Activated naive CD4-positive, alpha-beta T cell treated with anti-CD3 and anti-CD28 coated beads, Interleukin-2, amount 10 ng/mL, durations not matched to agents 7 days and 5 days (primary cell): ENCODE results near the gene CASP5.
A peak's percentile ranks its signal among the peaks of the same experiment; 100 is the strongest.
"Not testable (repeated sequence)": the region's sequence is repeated elsewhere in the genome, so short reads cannot be mapped to it uniquely, and the experiment has no call there.

ENCODE experiments used
- CTCF ChIA-PET: fragments of 350-600 bp; sonication (Branson Sonifier 250); formaldehyde crosslinking; loops from one replicate; lab custom pipeline; 2021; ENCODE audit warnings: antibody characterized with exemption; lab: Charles Lee
- DNase-seq: peaks from one replicate; pipeline ENCODE4 v3.0.0-alpha.2; 2020
- H3K27ac Mint-ChIP-seq: one replicate; pipeline ENCODE4 v1.8.0; 2021; ENCODE audit warnings: mild to moderate bottlenecking, moderate library complexity, mixed read lengths
- H3K27me3 Mint-ChIP-seq: one replicate; pipeline ENCODE4 v1.8.0; 2021; ENCODE audit warnings: mild to moderate bottlenecking, mixed read lengths
- H3K36me3 Mint-ChIP-seq: one replicate; pipeline ENCODE4 v1.8.0; 2021; ENCODE audit warnings: mixed read lengths
- H3K4me1 Mint-ChIP-seq: one replicate; pipeline ENCODE4 v1.8.0; 2021; ENCODE audit warnings: mixed read lengths
- H3K4me3 Mint-ChIP-seq: one replicate; pipeline ENCODE4 v1.8.0; 2021; ENCODE audit warnings: mild to moderate bottlenecking, moderate library complexity, mixed read lengths
- H3K9me3 Mint-ChIP-seq: one replicate; pipeline ENCODE4 v1.8.0; 2021; ENCODE audit warnings: mixed read lengths

Gene CASP5

GRCh38 chr11:105044557-105045524 lies 21.9 kb upstream of the CASP5 start, which contains the start of gene CARD16:
Gene CARD16 (minus strand): TSS chr11:105045335. CDS start chr11:105045297, 38 bp downstream.
- Mint-ChIP-seq H3K4me3 (peak within 1 kb of the TSS; percentile 89), H3K27ac (peak within 1 kb of the TSS; percentile 90), H3K4me1 (peaks cover 50% of the 10 kb centered on the region), H3K36me3 (peaks cover 40% of the 10 kb centered on the region)
- H3K9me3 Mint-ChIP-seq, H3K27me3 Mint-ChIP-seq, CTCF ChIA-PET: not testable (repeated sequence)
- peak; percentile 57 for DNase-seq

- Mint-ChIP-seq H3K4me1 (peaks cover 51% of the 10 kb centered on the region), H3K27ac (no peak overlapping the region), H3K27me3 (no peaks in the 10 kb centered on the region), H3K4me3 (no peak overlapping the region), H3K9me3 (peaks cover 7% of the 10 kb centered on the region), H3K36me3 (peaks cover 62% of the 10 kb centered on the region)
- DNase-seq = no peak
- CTCF ChIA-PET = no interaction called here
These were observed 19.2 kb upstream of the CASP5 start for GRCh38 chr11:105042178-105042577.

- Mint-ChIP-seq H3K4me3 (no peak overlapping the region), H3K4me1 (peaks cover 47% of the 10 kb centered on the region), H3K36me3 (peaks cover 70% of the 10 kb centered on the region), H3K27me3 (no peaks in the 10 kb centered on the region), H3K27ac (no peak overlapping the region), H3K9me3 (peaks cover 7% of the 10 kb centered on the region)
- DNase-seq = no peak
- CTCF ChIA-PET = interaction anchor here (0.6 kb wide), 1 partner anchor 448 kb away, joined by 3 read pairs; no protein-coding TSS in a partner anchor
These were observed 17.7 kb upstream of the CASP5 start for GRCh38 chr11:105040703-105041102.

GRCh38 chr11:105034813-105035620 lies 12.0 kb upstream of the CASP5 start, which contains the start of gene CASP1:
Gene CASP1 (minus strand): TSS chr11:105035144. CDS start chr11:105035113, 31 bp downstream.
- peak; percentile 52 for DNase-seq
- CTCF ChIA-PET = no interaction called here
- Mint-ChIP-seq H3K27me3 (no peaks in the 10 kb centered on the region), H3K9me3 (peaks cover 7% of the 10 kb centered on the region), H3K27ac (peak within 1 kb of the TSS; percentile 89), H3K36me3 (peaks cover 65% of the 10 kb centered on the region), H3K4me3 (peak within 1 kb of the TSS; percentile 84), H3K4me1 (peaks cover 47% of the 10 kb centered on the region)

- H3K9me3 Mint-ChIP-seq, H3K27me3 Mint-ChIP-seq, DNase-seq: not testable (repeated sequence)
- peaks cover 65% of the 10 kb centered on the region for H3K36me3 Mint-ChIP-seq
- peak overlapping the region; percentile 84 for H3K4me3 Mint-ChIP-seq
- CTCF ChIA-PET = interaction anchor here (1.1 kb wide), 1 partner anchor 33 kb away, joined by 3 read pairs; no protein-coding TSS in a partner anchor
- H3K4me1 Mint-ChIP-seq = peaks cover 44% of the 10 kb centered on the region
- H3K27ac Mint-ChIP-seq = peak overlapping the region; percentile 89
These were observed 11.4 kb upstream of the CASP5 start for GRCh38 chr11:105034388-105034787.

GRCh38 chr11:105033781-105034180 lies 10.8 kb upstream of the CASP5 start:
- Mint-ChIP-seq H3K4me3 (peak overlapping the region; percentile 84), H3K27me3 (no peaks in the 10 kb centered on the region), H3K4me1 (peaks cover 49% of the 10 kb centered on the region), H3K27ac (peak overlapping the region; percentile 89), H3K36me3 (peaks cover 67% of the 10 kb centered on the region), H3K9me3 (peaks cover 7% of the 10 kb centered on the region)
- DNase-seq = no peak
- CTCF ChIA-PET = interaction anchor here (1.1 kb wide), 1 partner anchor 33 kb away, joined by 3 read pairs; no protein-coding TSS in a partner anchor

GRCh38 chr11:105033343-105033742 lies 10.4 kb upstream of the CASP5 start:
- DNase-seq = no peak

GRCh38 chr11:105032495-105032894 lies 9.5 kb upstream of the CASP5 start:
- DNase-seq = no peak
- Mint-ChIP-seq H3K9me3 (peaks cover under 1% of the 10 kb centered on the region), H3K27me3 (no peaks in the 10 kb centered on the region), H3K36me3 (peaks cover 65% of the 10 kb centered on the region), H3K4me1 (peaks cover 60% of the 10 kb centered on the region), H3K27ac (peak overlapping the region; percentile 1), H3K4me3 (peak overlapping the region; percentile 60)
- CTCF ChIA-PET = no interaction called here

More at GRCh38 chr11:105033343-105033742, 10.4 kb upstream of the CASP5 start:
- Mint-ChIP-seq H3K27me3 (no peaks in the 10 kb centered on the region), H3K4me3 (peak overlapping the region; percentile 84), H3K4me1 (peaks cover 54% of the 10 kb centered on the region), H3K36me3 (peaks cover 68% of the 10 kb centered on the region), H3K27ac (peak overlapping the region; percentile 89), H3K9me3 (peaks cover 4% of the 10 kb centered on the region)
- CTCF ChIA-PET = interaction anchor here (1.1 kb wide), 1 partner anchor 32 kb away, joined by 3 read pairs; no protein-coding TSS in a partner anchor

GRCh38 chr11:105027678-105028077 lies 4.7 kb upstream of the CASP5 start:
- CTCF ChIA-PET = interaction anchor here (1.4 kb wide), 1 partner anchor 97 kb away, joined by 3 read pairs; no protein-coding TSS in a partner anchor
- no peaks in the 10 kb centered on the region for H3K9me3 Mint-ChIP-seq
- no peaks in the 10 kb centered on the region for H3K27me3 Mint-ChIP-seq
- no peak for DNase-seq
- peaks cover 28% of the 10 kb centered on the region for H3K4me1 Mint-ChIP-seq
- peaks cover 71% of the 10 kb centered on the region for H3K36me3 Mint-ChIP-seq
- peak overlapping the region; percentile 13 for H3K27ac Mint-ChIP-seq
- peak overlapping the region; percentile 6 for H3K4me3 Mint-ChIP-seq

- Mint-ChIP-seq H3K27me3 (no peaks in the 10 kb centered on the region), H3K36me3 (peaks cover 45% of the 10 kb centered on the region), H3K4me1 (peaks cover 17% of the 10 kb centered on the region), H3K27ac (no peak overlapping the region), H3K9me3 (peaks cover 3% of the 10 kb centered on the region), H3K4me3 (no peak overlapping the region)
- no peak for DNase-seq
- CTCF ChIA-PET = no interaction called here
These were observed 1.4 kb upstream of the CASP5 start for GRCh38 chr11:105024394-105024793.

GRCh38 chr11:105022527-105022926 lies 441 bp downstream of the CASP5 start:
- Mint-ChIP-seq H3K4me3 (no peak overlapping the region), H3K9me3 (peaks cover 3% of the 10 kb centered on the region), H3K27ac (no peak overlapping the region), H3K36me3 (peaks cover 29% of the 10 kb centered on the region), H3K4me1 (peaks cover 2% of the 10 kb centered on the region), H3K27me3 (no peaks in the 10 kb centered on the region)
- DNase-seq = no peak
- CTCF ChIA-PET = interaction anchor here (0.6 kb wide), 1 partner anchor 384 kb away, joined by 3 read pairs; no protein-coding TSS in a partner anchor

GRCh38 chr11:105007463-105007862 lies 15.5 kb downstream of the CASP5 start:
- no peaks in the 10 kb centered on the region for H3K36me3 Mint-ChIP-seq
- CTCF ChIA-PET = no interaction called here
- no peaks in the 10 kb centered on the region for H3K4me1 Mint-ChIP-seq
- no peaks in the 10 kb centered on the region for H3K9me3 Mint-ChIP-seq
- H3K4me3 Mint-ChIP-seq = no peak overlapping the region
- no peak overlapping the region for H3K27ac Mint-ChIP-seq
- H3K27me3 Mint-ChIP-seq = no peaks in the 10 kb centered on the region
- no peak for DNase-seq

GRCh38 chr11:105005451-105005845 lies 17.5 kb downstream of the CASP5 start:
- Mint-ChIP-seq H3K27ac (no peak overlapping the region), H3K36me3 (no peaks in the 10 kb centered on the region), H3K27me3 (no peaks in the 10 kb centered on the region), H3K4me1 (peaks cover 5% of the 10 kb centered on the region), H3K4me3 (no peak overlapping the region), H3K9me3 (no peaks in the 10 kb centered on the region)
- CTCF ChIA-PET = no interaction called here
- no peak for DNase-seq

GRCh38 chr11:105004021-105004420 lies 18.9 kb downstream of the CASP5 start:
- CTCF ChIA-PET = no interaction called here
- Mint-ChIP-seq H3K27me3 (no peaks in the 10 kb centered on the region), H3K9me3 (no peaks in the 10 kb centered on the region), H3K4me3 (no peak overlapping the region), H3K4me1 (peaks cover 12% of the 10 kb centered on the region), H3K27ac (no peak overlapping the region), H3K36me3 (no peaks in the 10 kb centered on the region)
- no peak for DNase-seq
